Tibial nerve (tissue), 4 donors: ENCODE data around the gene TSC22D1.

ENCODE experiments used
- EP300 ChIP-seq, 2 donors: sonication (generic); formaldehyde crosslinking; IDR thresholded peaks; one replicate each; pipeline ENCODE4 v1.6.1; 2017; ENCODE audit warnings: antibody characterized with exemption in 2 of 2, mild to moderate bottlenecking in 1 of 2
- POLR2A ChIP-seq, 2 donors: fragments of 450-650 bp; IDR thresholded peaks; one replicate each; pipeline ENCODE4 v1.6.1; 2017; ENCODE audit warnings: antibody characterized with exemption in 2 of 2, mild to moderate bottlenecking in 2 of 2, moderate library complexity in 2 of 2
- TF ChIP-seq, protein P1 (sequence below), 5 experiments: fragments of 200-600 bp in 3 of 5; fragments of 450-650 bp in 2 of 5; sonication (generic) in 3 of 5; IDR thresholded peaks; one replicate each; pipeline ENCODE4 v1.5.1; 2016 to 2019; ENCODE audit warnings: antibody characterized with exemption in 5 of 5, mild to moderate bottlenecking in 3 of 5, moderate library complexity in 2 of 5

DNA sequence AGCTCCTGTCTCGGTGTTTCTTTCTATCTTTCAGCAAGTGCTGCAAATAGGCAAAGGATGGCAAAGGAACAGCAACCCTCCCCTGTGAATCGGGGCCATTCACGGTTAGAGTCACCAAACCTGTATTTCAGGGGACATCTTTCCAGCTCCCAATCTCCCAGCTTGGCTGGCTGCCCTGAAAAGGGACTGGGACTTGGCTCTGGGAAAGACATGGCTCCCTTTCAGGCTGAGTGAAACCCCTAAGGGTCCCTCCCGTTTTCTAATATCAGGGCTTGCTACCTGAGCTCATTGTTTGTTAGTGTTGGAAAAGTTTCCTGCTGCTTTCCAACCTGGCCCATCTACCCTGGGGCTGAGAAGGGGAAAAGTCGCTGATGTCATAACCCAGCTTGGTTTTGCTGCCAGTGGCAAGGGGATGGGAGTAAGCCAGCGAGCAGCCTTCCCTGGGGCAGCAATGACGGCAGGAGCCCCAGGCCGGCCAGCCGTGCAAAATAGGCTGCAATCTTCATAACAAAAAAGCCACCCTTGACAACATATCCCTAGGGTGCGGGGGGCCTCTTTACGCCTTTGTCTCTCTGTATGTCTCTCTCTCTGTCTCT is 172.6 kb downstream of the TSC22D1 start:
- TF ChIP-seq, protein P1, sequence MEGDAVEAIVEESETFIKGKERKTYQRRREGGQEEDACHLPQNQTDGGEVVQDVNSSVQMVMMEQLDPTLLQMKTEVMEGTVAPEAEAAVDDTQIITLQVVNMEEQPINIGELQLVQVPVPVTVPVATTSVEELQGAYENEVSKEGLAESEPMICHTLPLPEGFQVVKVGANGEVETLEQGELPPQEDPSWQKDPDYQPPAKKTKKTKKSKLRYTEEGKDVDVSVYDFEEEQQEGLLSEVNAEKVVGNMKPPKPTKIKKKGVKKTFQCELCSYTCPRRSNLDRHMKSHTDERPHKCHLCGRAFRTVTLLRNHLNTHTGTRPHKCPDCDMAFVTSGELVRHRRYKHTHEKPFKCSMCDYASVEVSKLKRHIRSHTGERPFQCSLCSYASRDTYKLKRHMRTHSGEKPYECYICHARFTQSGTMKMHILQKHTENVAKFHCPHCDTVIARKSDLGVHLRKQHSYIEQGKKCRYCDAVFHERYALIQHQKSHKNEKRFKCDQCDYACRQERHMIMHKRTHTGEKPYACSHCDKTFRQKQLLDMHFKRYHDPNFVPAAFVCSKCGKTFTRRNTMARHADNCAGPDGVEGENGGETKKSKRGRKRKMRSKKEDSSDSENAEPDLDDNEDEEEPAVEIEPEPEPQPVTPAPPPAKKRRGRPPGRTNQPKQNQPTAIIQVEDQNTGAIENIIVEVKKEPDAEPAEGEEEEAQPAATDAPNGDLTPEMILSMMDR (IDR thresholded peaks at IDR 0.05) = no peak
- no peak for TF ChIP-seq POLR2A (IDR thresholded peaks at IDR 0.05)
- no peak for TF ChIP-seq EP300 (IDR thresholded peaks at IDR 0.05)
